ENCODE results near the gene TTR. TPM values are rescaled to one million over a fixed set of nuclear protein-coding genes. Genes with fewer than 3 reads are reported as not detected.
A peak's percentile ranks its signal among the peaks of the same experiment; 100 is the strongest.

TTR gene
- total and polyA plus RNA-seq, 9 donors, result 0.24 to 15.8 (median 0.77) TPM; not detected in 2

DNA sequence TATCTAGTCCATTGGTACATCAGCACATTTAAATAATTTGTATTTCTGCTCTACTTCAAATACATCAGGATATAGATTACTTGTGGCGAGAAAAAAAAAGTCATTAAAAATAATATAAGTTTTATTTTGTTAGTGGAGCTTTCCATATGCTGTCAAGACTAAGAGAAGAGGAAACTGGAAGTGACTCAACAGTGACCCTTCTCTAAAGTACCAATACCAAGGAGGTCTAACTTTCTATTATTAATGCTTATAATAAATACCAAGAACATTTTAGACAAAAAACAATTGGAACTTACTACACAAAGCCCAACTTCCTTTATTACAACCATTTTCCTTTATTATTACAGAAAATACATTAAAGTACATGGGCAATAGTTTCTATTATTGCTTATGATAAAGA is 39.8 kb downstream of the TTR start:
- no CpG with 5 or more reads among the region's 1 CpG for WGBS (ENCODE audit: insufficient coverage)
- no peak for DNase-seq
- Histone ChIP-seq H3K27ac (ENCODE audit: low read length) (no peak overlapping the region), H3K9me3 (replicated peaks; ENCODE audit: control insufficient read depth, low read depth, low read length) (peaks cover 2% of the 10 kb centered on the region), H3K4me1 (ENCODE audit: control insufficient read depth, insufficient read depth, low read length) (no peaks in the 10 kb centered on the region), H3K4me3 (ENCODE audit: low read length) (no peak overlapping the region), H3K36me3 (ENCODE audit: control insufficient read depth, insufficient read depth, low read length) (no peaks in the 10 kb centered on the region), H3K27me3 (ENCODE audit: control insufficient read depth, insufficient read depth, low read length) (no peaks in the 10 kb centered on the region)

DNA sequence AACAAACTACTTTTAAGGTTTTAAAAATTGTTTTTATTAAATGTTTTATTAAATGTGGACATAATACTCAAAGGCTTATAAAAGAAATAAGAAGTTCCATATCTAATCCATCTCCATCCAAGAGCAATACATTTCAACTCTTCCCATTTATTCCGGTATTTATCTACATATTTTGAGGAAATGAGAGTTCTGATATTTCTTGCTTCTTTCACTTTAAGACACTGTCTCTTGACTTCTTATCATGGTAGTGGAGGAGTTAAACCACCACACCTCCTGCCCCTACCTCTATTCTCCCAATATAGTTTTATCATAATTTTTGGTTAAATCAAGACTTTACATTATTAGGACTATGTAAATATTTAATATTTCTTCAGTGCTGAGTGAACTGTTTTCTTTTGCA is 40.7 kb downstream of the TTR start:
- H3K9me3 ChIP-seq (replicated peaks; ENCODE audit: control insufficient read depth, low read depth, low read length), result peaks cover 4% of the 10 kb centered on the region
- H3K4me1 ChIP-seq (ENCODE audit: control insufficient read depth, insufficient read depth, low read length), result no peaks in the 10 kb centered on the region
- no peaks in the 10 kb centered on the region for H3K36me3 ChIP-seq (ENCODE audit: control insufficient read depth, insufficient read depth, low read length)
- WGBS (ENCODE audit: insufficient coverage), result no CpG with 5 or more reads among the region's 1 CpG
- H3K4me3 ChIP-seq (ENCODE audit: low read length), result no peak overlapping the region
- DNase-seq, result no peak
- H3K27ac ChIP-seq (ENCODE audit: low read length), result no peak overlapping the region
- no peaks in the 10 kb centered on the region for H3K27me3 ChIP-seq (ENCODE audit: control insufficient read depth, insufficient read depth, low read length)

DNA sequence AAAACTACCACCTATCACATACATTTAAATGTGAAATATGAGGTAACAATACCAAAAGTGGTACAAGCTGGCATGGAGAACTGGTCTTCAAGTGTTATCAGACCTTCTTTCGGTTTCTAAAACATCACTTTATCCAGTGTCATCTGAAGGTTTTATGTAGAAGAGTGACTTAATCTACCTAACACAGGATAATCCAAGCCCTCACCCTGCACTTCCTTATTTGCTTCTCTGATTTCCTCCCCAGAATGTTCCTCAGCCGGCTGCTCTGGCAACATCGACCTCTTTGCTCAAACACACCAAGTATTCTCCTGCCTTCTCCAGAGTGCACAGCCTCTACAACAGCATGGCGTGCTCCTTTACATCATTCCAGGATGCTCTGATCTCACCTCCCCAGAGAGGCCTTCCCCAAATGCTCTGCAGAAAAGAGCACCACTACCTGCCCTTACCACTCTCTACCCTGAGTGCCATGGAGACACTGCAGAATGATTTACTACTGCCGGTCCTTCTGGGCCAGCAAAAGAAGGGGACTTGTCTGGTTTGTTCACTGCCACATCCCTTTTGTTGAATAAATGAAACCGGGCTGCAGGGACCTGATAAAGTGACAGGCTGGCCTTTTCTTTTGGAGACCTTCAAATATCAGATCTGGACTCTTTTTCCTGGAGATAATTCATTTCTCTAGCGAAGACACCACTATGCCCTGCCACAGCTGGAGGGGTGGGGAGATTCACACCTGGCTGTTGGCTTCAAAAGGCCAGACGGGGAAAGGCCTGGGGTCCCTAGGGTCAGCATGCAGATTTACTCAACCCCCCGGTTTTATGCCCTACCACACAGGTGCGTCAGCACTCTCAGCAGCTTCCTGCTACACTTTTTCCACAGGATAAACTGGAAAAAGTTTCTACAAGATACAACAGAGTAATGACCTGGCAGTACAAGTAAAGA is 42.0 kb downstream of the TTR start:
- Histone ChIP-seq H3K4me3 (ENCODE audit: low read length) (no peak overlapping the region), H3K27me3 (ENCODE audit: control insufficient read depth, insufficient read depth, low read length) (no peaks in the 10 kb centered on the region), H3K9me3 (replicated peaks; ENCODE audit: control insufficient read depth, low read depth, low read length) (peaks cover 4% of the 10 kb centered on the region), H3K27ac (ENCODE audit: low read length) (no peak overlapping the region), H3K36me3 (ENCODE audit: control insufficient read depth, insufficient read depth, low read length) (no peaks in the 10 kb centered on the region), H3K4me1 (ENCODE audit: control insufficient read depth, insufficient read depth, low read length) (no peaks in the 10 kb centered on the region)
- DNase-seq, result no peak
- 76% methylated on average over 5 of the region's 10 CpGs for WGBS (ENCODE audit: insufficient coverage)

DNA sequence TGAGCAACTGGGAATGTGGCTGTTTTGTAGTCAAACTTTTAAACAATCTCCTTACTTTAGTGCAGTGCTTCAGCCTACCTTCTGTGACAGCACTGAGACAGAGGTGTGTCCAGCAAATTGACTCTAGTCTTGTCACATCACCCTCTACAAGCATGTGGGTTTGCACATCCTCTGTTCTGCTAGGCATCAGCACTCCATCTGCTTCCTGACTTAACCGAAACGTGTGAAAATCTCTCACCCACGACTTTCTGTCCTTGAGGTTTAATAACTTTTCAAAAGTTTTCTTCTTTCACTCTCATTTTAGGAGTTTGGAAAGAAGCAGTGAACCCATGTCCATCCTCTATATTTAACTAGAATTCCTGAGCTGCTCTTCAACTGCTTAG is 42.6 kb downstream of the TTR start:
- Histone ChIP-seq H3K4me3 (ENCODE audit: low read length) (no peak overlapping the region), H3K36me3 (ENCODE audit: control insufficient read depth, insufficient read depth, low read length) (no peaks in the 10 kb centered on the region), H3K4me1 (ENCODE audit: control insufficient read depth, insufficient read depth, low read length) (no peaks in the 10 kb centered on the region), H3K27me3 (ENCODE audit: control insufficient read depth, insufficient read depth, low read length) (no peaks in the 10 kb centered on the region), H3K9me3 (replicated peaks; ENCODE audit: control insufficient read depth, low read depth, low read length) (peaks cover 4% of the 10 kb centered on the region), H3K27ac (ENCODE audit: low read length) (no peak overlapping the region)
- DNase-seq, result no peak
- WGBS (ENCODE audit: insufficient coverage), result 60% methylated on average over 2 of the region's 3 CpGs

DNA sequence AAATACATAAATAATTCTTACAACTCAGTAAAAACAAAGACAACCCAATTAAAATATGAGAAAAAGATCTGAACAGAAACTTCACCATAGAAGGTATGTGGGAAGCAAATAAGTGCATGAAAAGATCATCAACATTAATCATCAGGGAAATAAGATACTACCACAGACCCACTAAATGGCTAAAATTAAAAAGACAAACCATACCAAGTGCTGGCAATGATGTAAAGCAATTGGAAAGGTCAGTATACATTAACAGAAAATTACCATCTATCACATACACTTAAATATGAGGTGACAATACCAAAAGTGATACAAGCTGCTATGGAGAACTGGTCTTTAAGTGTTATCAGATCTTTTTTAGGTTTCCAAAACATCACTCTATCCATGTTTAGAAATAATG is 44.7 kb downstream of the TTR start:
- Histone ChIP-seq H3K27me3 (ENCODE audit: control insufficient read depth, insufficient read depth, low read length) (no peaks in the 10 kb centered on the region), H3K4me1 (ENCODE audit: control insufficient read depth, insufficient read depth, low read length) (no peaks in the 10 kb centered on the region), H3K9me3 (replicated peaks; ENCODE audit: control insufficient read depth, low read depth, low read length) (peaks cover 4% of the 10 kb centered on the region), H3K27ac (ENCODE audit: low read length) (no peak overlapping the region), H3K36me3 (ENCODE audit: control insufficient read depth, insufficient read depth, low read length) (no peaks in the 10 kb centered on the region), H3K4me3 (ENCODE audit: low read length) (no peak overlapping the region)
- no peak for DNase-seq

DNA sequence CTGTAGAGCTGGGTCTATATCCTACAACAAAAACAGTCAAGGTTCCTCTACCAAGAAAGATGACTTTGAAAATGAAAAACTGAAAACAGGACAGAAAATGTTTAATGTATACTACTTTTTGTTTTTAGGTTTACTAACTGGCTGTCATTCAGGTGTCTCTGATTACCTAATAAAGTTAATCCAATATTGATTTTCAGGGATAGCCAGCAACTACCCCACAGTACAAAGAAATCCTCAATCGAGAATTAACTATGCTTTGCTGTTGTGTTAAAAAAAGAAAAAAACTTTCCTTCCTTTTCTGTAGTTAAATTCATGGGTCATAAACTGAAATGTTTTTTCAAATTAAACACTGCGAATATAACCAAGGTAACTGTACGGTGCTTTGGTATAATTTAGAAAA is 45.8 kb downstream of the TTR start:
- H3K36me3 ChIP-seq (ENCODE audit: control insufficient read depth, insufficient read depth, low read length), result no peaks in the 10 kb centered on the region
- H3K27me3 ChIP-seq (ENCODE audit: control insufficient read depth, insufficient read depth, low read length), result no peaks in the 10 kb centered on the region

DNA sequence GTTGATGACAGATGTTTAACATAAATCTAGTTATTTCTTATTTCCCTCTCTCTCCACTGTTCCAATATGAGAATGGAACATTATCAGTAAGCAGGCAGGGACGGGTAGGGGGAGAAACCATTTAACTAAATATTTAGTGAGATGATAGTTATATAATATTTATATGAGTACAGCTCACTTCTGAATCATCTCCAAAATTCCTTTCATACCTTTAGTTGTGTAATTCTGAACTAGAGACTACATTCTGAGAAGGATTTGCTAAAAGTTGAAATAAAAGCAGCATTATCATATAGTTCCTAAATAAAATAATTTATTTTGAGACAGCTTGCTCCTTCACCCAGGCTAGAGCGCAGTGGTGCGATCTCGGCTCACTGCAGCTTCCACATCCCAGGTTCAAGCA is 51.3 kb downstream of the TTR start:
- Histone ChIP-seq H3K4me3 (ENCODE audit: low read length) (no peak overlapping the region), H3K4me1 (ENCODE audit: control insufficient read depth, insufficient read depth, low read length) (peaks cover 2% of the 10 kb centered on the region), H3K27ac (ENCODE audit: low read length) (no peak overlapping the region), H3K36me3 (ENCODE audit: control insufficient read depth, insufficient read depth, low read length) (no peaks in the 10 kb centered on the region), H3K9me3 (replicated peaks; ENCODE audit: control insufficient read depth, low read depth, low read length) (no peaks in the 10 kb centered on the region), H3K27me3 (ENCODE audit: control insufficient read depth, insufficient read depth, low read length) (no peaks in the 10 kb centered on the region)
- no peak for DNase-seq
- no CpG with 5 or more reads among the region's 4 CpGs for WGBS (ENCODE audit: insufficient coverage)

More for the DNA sequence above, 45.8 kb downstream of the TTR start:
- no peak overlapping the region for H3K4me3 ChIP-seq (ENCODE audit: low read length)
- no peaks in the 10 kb centered on the region for H3K4me1 ChIP-seq (ENCODE audit: control insufficient read depth, insufficient read depth, low read length)
- H3K27ac ChIP-seq (ENCODE audit: low read length), result no peak overlapping the region
- peaks cover 4% of the 10 kb centered on the region for H3K9me3 ChIP-seq (replicated peaks; ENCODE audit: control insufficient read depth, low read depth, low read length)
- 100% methylated on average over 2 of the region's 3 CpGs for WGBS (ENCODE audit: insufficient coverage)
- no peak for DNase-seq

DNA sequence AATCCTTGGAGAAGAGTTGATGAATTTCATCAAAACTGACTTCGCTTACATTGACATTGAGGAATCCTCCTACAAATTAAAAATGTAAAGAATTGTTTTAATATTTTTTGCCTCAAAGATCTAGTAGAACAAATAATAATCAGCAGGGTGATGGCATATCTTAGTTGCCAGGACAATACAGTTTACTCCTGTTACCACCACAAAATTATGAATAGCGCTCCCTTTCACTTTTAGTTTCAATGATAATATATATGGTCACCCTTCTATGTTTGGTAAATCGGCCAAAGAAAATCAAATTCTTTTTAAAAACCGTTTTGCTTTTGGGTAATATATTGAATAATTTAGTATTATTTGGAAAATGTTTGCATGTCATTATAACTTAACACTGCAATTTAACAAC is 53.7 kb downstream of the TTR start:
- no peak for DNase-seq
- H3K9me3 ChIP-seq (replicated peaks; ENCODE audit: control insufficient read depth, low read depth, low read length), result no peaks in the 10 kb centered on the region
- H3K36me3 ChIP-seq (ENCODE audit: control insufficient read depth, insufficient read depth, low read length), result no peaks in the 10 kb centered on the region
- WGBS (ENCODE audit: insufficient coverage), result no CpG with 5 or more reads among the region's 4 CpGs
- no peaks in the 10 kb centered on the region for H3K27me3 ChIP-seq (ENCODE audit: control insufficient read depth, insufficient read depth, low read length)
- no peak overlapping the region for H3K4me3 ChIP-seq (ENCODE audit: low read length)
- peaks cover 2% of the 10 kb centered on the region for H3K4me1 ChIP-seq (ENCODE audit: control insufficient read depth, insufficient read depth, low read length)
- no peak overlapping the region for H3K27ac ChIP-seq (ENCODE audit: low read length)

DNA sequence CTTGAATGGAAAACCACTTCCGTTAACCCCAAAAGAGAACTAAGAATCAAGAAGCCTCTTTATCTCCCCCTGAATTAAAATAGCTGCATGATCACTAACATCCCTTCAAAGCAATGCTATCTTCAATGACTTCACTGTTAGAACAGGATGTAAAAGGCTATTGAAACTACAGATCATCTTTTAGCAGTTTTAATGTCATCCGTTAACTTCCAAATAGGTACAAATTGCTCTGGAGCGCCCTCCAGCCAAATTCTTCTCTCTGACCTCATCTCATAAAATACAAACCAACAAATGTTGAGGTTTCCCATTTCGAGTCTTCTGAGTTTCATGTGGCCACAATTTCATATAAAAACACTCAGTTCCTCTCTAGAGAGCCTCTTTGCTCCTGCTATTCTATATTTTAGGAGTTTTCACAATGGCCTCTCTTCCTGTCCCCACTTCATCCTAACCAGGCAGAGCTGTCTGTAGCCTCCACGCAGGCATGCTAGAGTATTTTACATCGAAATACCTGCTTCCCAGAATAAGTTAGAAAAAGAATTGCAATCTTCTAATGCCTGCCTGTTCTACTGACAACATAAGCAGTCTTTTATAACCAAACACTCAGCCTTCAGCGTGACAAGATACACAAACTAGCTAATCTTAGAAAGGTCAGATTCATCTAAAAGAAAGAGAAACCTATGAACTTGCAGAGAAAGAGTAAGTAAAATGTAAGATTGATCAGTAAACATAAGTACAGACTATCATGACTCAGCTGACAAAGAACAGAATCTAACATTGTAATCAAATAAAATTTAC is 54.9 kb downstream of the TTR start:
- H3K4me1 ChIP-seq (ENCODE audit: control insufficient read depth, insufficient read depth, low read length), result peaks cover 2% of the 10 kb centered on the region
- 36% methylated on average over 5 of the region's 7 CpGs for WGBS (ENCODE audit: insufficient coverage)
- H3K36me3 ChIP-seq (ENCODE audit: control insufficient read depth, insufficient read depth, low read length), result no peaks in the 10 kb centered on the region
- peak overlapping the region; percentile 37 for H3K27ac ChIP-seq (ENCODE audit: low read length)
- H3K27me3 ChIP-seq (ENCODE audit: control insufficient read depth, insufficient read depth, low read length), result no peaks in the 10 kb centered on the region
- H3K9me3 ChIP-seq (replicated peaks; ENCODE audit: control insufficient read depth, low read depth, low read length), result no peaks in the 10 kb centered on the region
- no peak for DNase-seq
- no peak overlapping the region for H3K4me3 ChIP-seq (ENCODE audit: low read length)

DNA sequence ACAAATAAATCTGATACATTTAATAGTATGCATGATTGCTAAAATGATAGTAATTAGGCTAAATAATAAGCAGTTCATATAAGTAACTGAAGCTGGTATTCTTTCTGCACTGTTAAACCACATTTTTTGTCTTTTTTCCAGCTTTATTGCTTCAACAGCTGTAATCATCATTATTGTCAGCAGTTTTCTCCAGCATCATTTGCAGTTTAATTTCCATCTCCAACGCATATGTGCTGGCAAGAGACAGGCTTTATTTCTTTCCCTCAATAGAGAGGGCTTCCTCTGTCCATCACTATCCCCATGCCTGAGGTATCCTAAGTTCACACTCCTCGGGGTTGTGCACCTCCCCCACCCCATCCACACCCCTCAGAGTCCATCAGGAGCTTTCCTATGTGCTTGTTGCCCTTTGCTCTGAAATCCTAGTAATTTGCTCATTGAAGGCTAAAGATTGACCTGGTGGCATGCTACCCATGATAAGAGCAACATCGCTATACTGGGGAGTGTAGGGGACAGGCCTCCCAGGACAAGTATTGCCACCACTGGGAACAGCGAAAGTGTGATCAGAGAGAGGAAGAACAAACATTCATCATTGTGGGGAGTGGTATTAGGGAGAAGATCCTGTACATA is 55.6 kb downstream of the TTR start:
- Histone ChIP-seq H3K36me3 (ENCODE audit: control insufficient read depth, insufficient read depth, low read length) (no peaks in the 10 kb centered on the region), H3K4me3 (ENCODE audit: low read length) (no peak overlapping the region), H3K4me1 (ENCODE audit: control insufficient read depth, insufficient read depth, low read length) (peaks cover 2% of the 10 kb centered on the region), H3K27me3 (ENCODE audit: control insufficient read depth, insufficient read depth, low read length) (no peaks in the 10 kb centered on the region), H3K9me3 (replicated peaks; ENCODE audit: control insufficient read depth, low read depth, low read length) (no peaks in the 10 kb centered on the region), H3K27ac (ENCODE audit: low read length) (no peak overlapping the region)
- DNase-seq, result peak; percentile 74
- 61% methylated on average over 4 of the region's 4 CpGs for WGBS (ENCODE audit: insufficient coverage)

Data from muscle of leg (tissue), 11 donors.